ENCODE measurements around the gene GSC2. TPM values are rescaled to one million over a fixed set of nuclear protein-coding genes. Genes with fewer than 3 reads are reported as not detected.

GSC2 gene
- total and polyA plus RNA-seq, 2 of the 8 experiments (the other 6 are each of a cell fraction or from before 2014, with no cell fraction given) = 0.17 to 0.48 TPM

GRCh38 chr22:19194766-19195536, 44.9 kb upstream of the GSC2 start:
- Histone ChIP-seq H3K23ac (ENCODE audit: insufficient read length) (no peak overlapping the region), H4K91ac (replicated peaks; ENCODE audit: insufficient read length, low read length) (no peak overlapping the region), H3K9ac (replicated peaks in 1 of 4; ENCODE audit: extremely low read depth in 1 of 4, low read depth in 3 of 4, low read length in 3 of 4) (no peak overlapping the region), H3K4me2 (ENCODE audit: insufficient read depth in 1 of 2, low read depth in 2 of 2, low read length in 2 of 2) (no peak overlapping the region), H3K4me1 (replicated peaks in 1 of 4; ENCODE audit: control insufficient read depth in 3 of 4, insufficient read depth in 4 of 4, low read length in 3 of 4) (peaks cover 0 to 2% (median 0%) of the 10 kb centered on the region in 4 experiments; a peak in 1 of 7 replicates), H2BK15ac (ENCODE audit: low read length) (no peak overlapping the region), H2AK5ac (ENCODE audit: low read depth, low read length) (no peak overlapping the region), H4K5ac (ENCODE audit: insufficient read length, low read depth, low read length) (no peak overlapping the region), H2BK20ac (ENCODE audit: low read length) (no peak overlapping the region), H3K4ac (replicated peaks; ENCODE audit: insufficient read length, low read depth, low read length) (no peak overlapping the region), H4K8ac (ENCODE audit: extremely low read depth, insufficient read depth, low read length) (no peak overlapping the region; the same call in 1 of the 2 replicates), H2BK5ac (ENCODE audit: low read depth, low read length) (no peak overlapping the region), H3K27me3 (replicated peaks in 1 of 4; ENCODE audit: control insufficient read depth in 3 of 4, extremely low read depth in 1 of 4, insufficient read depth in 3 of 4, low read length in 3 of 4) (no peaks in the 10 kb centered on the region), H3K18ac (ENCODE audit: extremely low read depth, low read length) (no peak overlapping the region), H3K79me1 (ENCODE audit: low read depth, low read length) (no peaks in the 10 kb centered on the region), H2AFZ (ENCODE audit: low read length) (no peak overlapping the region), H3K79me2 (ENCODE audit: control insufficient read depth in 1 of 2, insufficient read depth in 2 of 2, low read length in 2 of 2) (no peaks in the 10 kb centered on the region), H3K23me2 (ENCODE audit: low read depth, low read length) (no peaks in the 10 kb centered on the region), H2BK12ac (ENCODE audit: low read depth, low read length) (no peak overlapping the region), H2BK120ac (replicated peaks; ENCODE audit: low read depth, low read length) (no peak overlapping the region), H3K14ac (ENCODE audit: insufficient read length) (no peak overlapping the region), H3K9me3 (ENCODE audit: insufficient read depth in 2 of 2, low read depth in 1 of 2, low read length in 1 of 2) (no peaks in the 10 kb centered on the region), H3K4me3 (ENCODE audit: extremely low read depth in 1 of 4, insufficient read depth in 2 of 4, low read depth in 3 of 4, low read length in 4 of 4) (no peak overlapping the region), H3K36me3 (ENCODE audit: control insufficient read depth in 2 of 4, insufficient read depth in 4 of 4, low read length in 3 of 4) (peaks cover 0 to 24% (median 3%) of the 10 kb centered on the region in 4 experiments; a peak in 4 of 8 replicates), H3K56ac (replicated peaks; ENCODE audit: insufficient read length, low read depth, low read length) (no peak overlapping the region), H4K20me1 (replicated peaks in 1 of 2; ENCODE audit: control insufficient read depth in 1 of 2, insufficient read depth in 2 of 2, low read length in 2 of 2) (no peaks in the 10 kb centered on the region), H3K27ac (ENCODE audit: low read depth, low read length) (no peak overlapping the region)
- ChIA-PET POLR2A (ENCODE audit: partially characterized antibody) (interaction anchor here (1.1 to 2.8 kb wide), 2 partner anchors 12 to 16 kb away, joined by 3 to 11 read pairs; partner anchors contain the start of gene SLC25A1), CTCF (ENCODE audit: partially characterized antibody) (interaction anchor here (0.7 to 1.3 kb wide), 4 partner anchors 10 to 17 kb away, joined by 3 to 5 read pairs (median 4); partner anchors contain the start of gene SLC25A1)
- TF ChIP-seq SP4 (IDR thresholded peaks at IDR 0.05; ENCODE audit: low read length) (no peak), SRF (IDR thresholded peaks at IDR 0.05; ENCODE audit: low read depth, low read length) (no peak), CBX5 (IDR thresholded peaks at IDR 0.05; ENCODE audit: low read depth, low read length) (no peak), EZH2 (IDR thresholded peaks at IDR 0.05; ENCODE audit: low read depth, low read length, severe bottlenecking) (no peak), RBBP5 (IDR thresholded peaks at IDR 0.05; ENCODE audit: borderline replicate concordance, low read depth, low read length) (no peak), JUND (IDR thresholded peaks at IDR 0.05; ENCODE audit: low read length) (no peak), TAF1 (IDR thresholded peaks at IDR 0.05; ENCODE audit: low read depth, low read length) (no peak), TCF12 (IDR thresholded peaks at IDR 0.05; ENCODE audit: low read depth, low read length) (no peak), CHD1 (IDR thresholded peaks at IDR 0.05; ENCODE audit: low read depth, low read length) (no peak)
- 95% methylated on average over 16 of the region's 16 CpGs; no CpG with 5 or more reads in 1 of the 2 experiments for WGBS, 2 experiments (ENCODE audit: extremely low coverage in 1 of 2, insufficient coverage in 1 of 2, insufficient read length in 1 of 2, insufficient replicate concordance in 2 of 2, low coverage in 1 of 2, low lambda C conversion rate in 2 of 2, missing lambda C conversion rate in 1 of 2)
- DNase-seq (ENCODE audit: low read depth in 1 of 2, low spot score in 2 of 2) = no peak
- no peak for FAIRE-seq

Data from H1 (cell line).